Liver (tissue), 3 donors: ENCODE results near the gene SCIN.

Experiments
- CTCF ChIP-seq: fragments of 150-350 bp; IDR thresholded peaks from 2 replicates; pipeline ENCODE4 v1.5.1; 2017; ENCODE audit warnings: improper control_type of control experiment, low read depth, low read length; ENCODE audit not compliant: missing input control
- JUND ChIP-seq, 2 donors: IDR thresholded peaks; 2 replicates each; pipeline ENCODE4 v1.6.1; 2016; ENCODE audit warnings: antibody characterized with exemption in 2 of 2
- REST ChIP-seq: IDR thresholded peaks from 2 replicates; pipeline ENCODE4 v1.6.1; 2016; ENCODE audit warnings: antibody characterized with exemption, mild to moderate bottlenecking
- TAF1 ChIP-seq: conservative IDR thresholded peaks from 2 replicates; pipeline ENCODE4 v1.6.1; 2016; ENCODE audit warnings: antibody characterized with exemption, mild to moderate bottlenecking
- donor health status: healthy.
- donor health status: healthy.

DNA sequence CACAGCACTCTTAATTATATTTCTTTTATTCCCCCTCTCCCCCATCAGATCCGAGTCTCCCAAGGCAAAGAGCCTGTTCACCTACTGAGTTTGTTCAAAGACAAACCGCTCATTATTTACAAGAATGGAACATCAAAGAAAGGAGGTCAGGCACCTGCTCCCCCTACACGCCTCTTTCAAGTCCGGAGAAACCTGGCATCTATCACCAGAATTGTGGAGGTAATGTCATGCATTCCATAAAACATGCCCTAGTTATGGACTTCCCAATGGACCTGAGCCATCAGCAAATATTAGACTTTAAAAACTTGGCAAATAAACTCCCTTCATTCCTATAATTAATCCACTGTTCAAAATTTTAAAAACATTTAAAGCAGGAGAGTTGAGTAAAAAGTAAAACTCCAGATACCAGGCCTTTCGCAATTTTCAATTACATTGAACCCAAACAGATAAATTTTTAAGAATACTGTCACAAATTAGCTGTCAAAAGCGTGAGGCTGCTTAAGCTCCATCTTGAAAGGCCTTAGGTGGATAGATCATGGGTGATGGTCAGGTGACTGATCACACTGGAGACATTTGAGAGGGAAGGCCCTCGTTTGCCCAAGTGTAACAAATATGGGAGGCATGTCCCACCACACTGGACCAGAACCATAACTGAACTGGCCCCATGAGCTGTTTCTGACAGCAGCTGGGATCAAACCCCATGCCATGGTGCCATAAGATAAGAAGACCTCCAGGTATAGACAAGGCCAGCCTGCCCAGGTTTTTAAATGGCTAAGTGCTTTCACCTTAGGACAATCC, 70.0 kb downstream of the SCIN start:
- TF ChIP-seq TAF1 (no peak), CTCF (no peak), REST (no peak), JUND (IDR thresholded peaks at IDR 0.05) (no peak)
